HEK293T (cell line): ENCODE results near the gene QPCTL.

Source experiments
- CTCF ChIA-PET: fragments of 350-600 bp; formaldehyde crosslinking; extraction: SDS; loops from one replicate; lab custom pipeline; 2021; ENCODE audit warnings: antibody characterized with exemption, inconsistent platforms; lab: Yijun Ruan, JAX
- POLR2A ChIA-PET: fragments of 350-600 bp; formaldehyde crosslinking; extraction: SDS; loops from one replicate; lab custom pipeline; 2020; ENCODE audit warnings: antibody characterized with exemption, inconsistent platforms; lab: Yijun Ruan, JAX
- DNase-seq: peaks from one replicate; pipeline ENCODE4 v3.0.0; 2012; ENCODE audit warnings: mixed read lengths; ENCODE audit errors: extremely low spot score
- ARNT ChIP-seq: fragments of 450-650 bp; IDR thresholded peaks from 2 replicates; pipeline ENCODE4 v1.6.1; 2017; ENCODE audit warnings: mild to moderate bottlenecking
- BHLHE40 ChIP-seq: fragments of 450-650 bp; IDR thresholded peaks from 2 replicates; pipeline ENCODE4 v1.6.1; 2016; ENCODE audit warnings: mild to moderate bottlenecking, moderate library complexity, borderline replicate concordance
- CTBP1 ChIP-seq: fragments of 450-650 bp; IDR thresholded peaks from 2 replicates; pipeline ENCODE4 v1.6.1; 2016; ENCODE audit warnings: borderline replicate concordance
- ELF4 ChIP-seq: fragments of 450-650 bp; IDR thresholded peaks from 2 replicates; pipeline ENCODE4 v1.6.1; 2017; ENCODE audit warnings: antibody characterized with exemption
- FOXA1 ChIP-seq: fragments of 450-650 bp; IDR thresholded peaks from 2 replicates; pipeline ENCODE4 v1.6.1; 2016; ENCODE audit warnings: mild to moderate bottlenecking
- FOXK2 ChIP-seq: fragments of 450-650 bp; IDR thresholded peaks from 2 replicates; pipeline ENCODE4 v1.6.1; 2016; ENCODE audit warnings: mild to moderate bottlenecking
- FOXM1 ChIP-seq: fragments of 450-650 bp; IDR thresholded peaks from 2 replicates; pipeline ENCODE4 v1.6.1; 2017; ENCODE audit warnings: mild to moderate bottlenecking, borderline replicate concordance
- HDGF ChIP-seq: fragments of 450-650 bp; IDR thresholded peaks from 2 replicates; pipeline ENCODE4 v1.6.1; 2017; ENCODE audit warnings: antibody characterized with exemption, borderline replicate concordance
- L3MBTL2 ChIP-seq: fragments of 450-650 bp; conservative IDR thresholded peaks from 2 replicates; pipeline ENCODE4 v1.6.1; 2016; ENCODE audit warnings: mild to moderate bottlenecking
- LEF1 ChIP-seq: fragments of 450-650 bp; IDR thresholded peaks from 2 replicates; pipeline ENCODE4 v1.6.1; 2017; ENCODE audit warnings: mild to moderate bottlenecking, borderline replicate concordance
- NFRKB ChIP-seq: fragments of 450-650 bp; IDR thresholded peaks from 2 replicates; pipeline ENCODE4 v1.6.1; 2016; ENCODE audit warnings: mild to moderate bottlenecking, moderate library complexity
- PKNOX1 ChIP-seq: fragments of 450-650 bp; IDR thresholded peaks from 2 replicates; pipeline ENCODE4 v1.6.1; 2016
- SP1 ChIP-seq: fragments of 450-650 bp; IDR thresholded peaks from 2 replicates; pipeline ENCODE4 v1.6.1; 2017
- SUZ12 ChIP-seq: fragments of 450-650 bp; IDR thresholded peaks from 2 replicates; pipeline ENCODE4 v1.6.1; 2016; ENCODE audit warnings: mild to moderate bottlenecking
- TARDBP ChIP-seq: fragments of 450-650 bp; IDR thresholded peaks from 2 replicates; pipeline ENCODE4 v1.6.1; 2016
- ZNF384 ChIP-seq: fragments of 450-650 bp; IDR thresholded peaks from 2 replicates; pipeline ENCODE4 v1.6.1; 2016

QPCTL gene

DNA sequence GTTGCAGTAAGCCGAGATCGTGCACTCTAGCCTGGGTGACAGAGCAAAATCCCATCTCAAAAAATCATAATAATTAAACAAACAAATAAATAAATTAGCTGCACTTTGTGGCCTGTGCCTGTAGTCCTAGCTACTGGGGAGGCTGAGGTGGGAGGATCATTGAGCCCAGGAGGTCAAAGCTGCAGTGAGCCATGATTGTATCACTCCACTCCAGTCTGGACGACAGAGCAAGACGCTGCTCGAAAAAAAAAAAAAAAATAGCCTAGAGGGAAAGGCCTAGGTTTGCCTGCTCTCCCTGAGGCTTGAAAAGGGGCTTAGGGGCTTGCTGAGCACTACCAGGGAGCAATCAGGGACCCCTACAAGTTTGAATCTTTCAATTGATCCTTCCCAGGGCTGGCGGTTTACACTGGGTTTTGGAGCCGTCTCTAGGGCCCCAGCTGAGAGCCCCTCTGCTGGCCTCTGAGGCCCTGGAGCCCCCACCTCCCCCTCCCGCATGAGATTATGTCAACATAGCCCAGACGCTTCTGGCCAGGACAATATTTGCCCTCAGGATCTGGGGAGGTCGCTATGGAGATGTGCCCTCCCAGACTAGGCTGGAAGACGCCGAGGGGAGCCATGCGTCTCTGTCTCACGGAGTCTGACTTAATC is 34.8 kb upstream of the QPCTL start:
- CTCF ChIA-PET = interaction anchor here (0.6 kb wide), 1 partner anchor 122 kb away, joined by 3 read pairs; no protein-coding TSS in a partner anchor
- TF ChIP-seq FOXM1 = no peak
- TF ChIP-seq ZNF384 = peak; percentile 79
- DNase-seq = no peak
- POLR2A ChIA-PET = interaction anchor here (1.3 to 1.6 kb wide), 2 partner anchors 12 to 35 kb away, joined by 5 to 9 read pairs; partner anchors contain the start of gene QPCTL

GRCh38 chr19:45659096-45659729 is 33.3 kb upstream of the QPCTL start:
- ChIA-PET CTCF (no interaction called here), POLR2A (interaction anchor here (1.3 kb wide), 1 partner anchor 33 kb away, joined by 5 read pairs; the partner anchor contains the start of gene QPCTL)
- no peak for DNase-seq
- TF ChIP-seq TARDBP = no peak
- no peak for TF ChIP-seq ZNF384
- no peak for TF ChIP-seq FOXM1
- no peak for TF ChIP-seq FOXK2
- no peak for TF ChIP-seq BHLHE40

DNA sequence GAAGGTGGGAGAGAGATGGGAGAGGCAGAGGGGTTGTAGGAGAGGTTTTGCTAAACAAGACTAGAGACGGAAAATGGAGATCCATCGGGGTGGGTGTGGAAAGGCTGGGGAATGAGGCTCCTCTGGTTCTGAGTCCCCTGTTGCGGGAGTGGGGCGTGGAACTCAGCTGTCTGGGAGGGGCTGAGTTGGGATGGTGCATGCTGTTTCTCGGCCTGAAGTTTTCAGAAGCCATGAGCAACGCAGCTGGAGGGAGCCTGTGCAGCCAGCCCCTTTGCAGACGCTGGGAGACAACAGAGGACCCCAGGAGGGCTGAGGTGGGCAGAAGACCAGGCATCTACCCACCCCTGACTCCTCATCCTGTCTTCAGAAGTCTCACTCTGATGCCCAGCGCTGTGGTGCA is 31.8 kb upstream of the QPCTL start:
- CTCF ChIA-PET = interaction anchor here (0.6 kb wide), 1 partner anchor 45 kb away, joined by 3 read pairs; no protein-coding TSS in a partner anchor
- no peak for DNase-seq
- TF ChIP-seq CTBP1 (no peak), BHLHE40 (no peak), NFRKB (no peak), TARDBP (no peak), ELF4 (no peak), SP1 (no peak), FOXK2 (no peak), FOXM1 (no peak)
- POLR2A ChIA-PET = interaction anchor here (0.8 to 1.5 kb wide), 3 partner anchors 10 to 14 kb away, joined by 3 to 4 read pairs (median 3); no protein-coding TSS in a partner anchor

DNA sequence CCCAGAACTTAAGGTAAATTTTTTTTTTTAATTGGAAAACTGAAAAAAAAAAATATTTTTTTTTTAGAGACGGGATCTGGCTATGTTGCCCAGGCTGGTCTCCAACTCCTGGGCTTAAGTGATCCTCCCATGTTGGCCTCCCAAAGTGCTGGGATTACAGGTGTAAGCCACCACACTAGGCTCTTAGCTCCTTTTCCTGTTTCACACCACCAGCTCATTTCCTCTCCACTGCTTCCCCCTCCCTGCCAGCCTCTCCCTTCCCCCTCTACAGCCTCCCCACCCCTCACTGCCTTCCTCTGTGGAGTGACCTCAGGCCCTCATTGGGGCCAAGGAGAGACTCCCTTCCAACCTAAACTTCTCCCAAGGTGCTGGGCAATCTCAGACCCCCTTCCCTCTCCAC is 28.7 kb upstream of the QPCTL start:
- ChIA-PET CTCF (no interaction called here), POLR2A (no interaction called here)
- TF ChIP-seq BHLHE40 (no peak), ELF4 (no peak), FOXK2 (no peak), ARNT (no peak), ZNF384 (no peak), NFRKB (no peak), FOXM1 (no peak)
- no peak for DNase-seq

GRCh38 chr19:45664575-45664974 is 27.9 kb upstream of the QPCTL start:
- POLR2A ChIA-PET = no interaction called here

GRCh38 chr19:45667620-45668341 is 24.7 kb upstream of the QPCTL start, which contains the start of gene GIPR:
TSS of gene GIPR (plus strand) at chr19:45668221. CDS start at chr19:45669521, 1,300 bp downstream.
- ChIA-PET POLR2A (interaction anchor here (0.9 to 1.8 kb wide), 2 partner anchors 10 to 24 kb away, joined by 4 to 7 read pairs; partner anchors contain the start of genes QPCTL and SNRPD2), CTCF (no interaction called here)
- no peak for DNase-seq
- TF ChIP-seq PKNOX1 = peak; percentile 72
- TF ChIP-seq LEF1 = no peak

More at GRCh38 chr19:45664575-45664974, 27.9 kb upstream of the QPCTL start:
- TF ChIP-seq LEF1 = no peak
- no peak for TF ChIP-seq ARNT
- no peak for TF ChIP-seq PKNOX1
- TF ChIP-seq FOXA1 = no peak
- no peak for TF ChIP-seq BHLHE40
- TF ChIP-seq HDGF = no peak
- TF ChIP-seq ZNF384 = no peak
- CTCF ChIA-PET = no interaction called here
- no peak for DNase-seq

DNA sequence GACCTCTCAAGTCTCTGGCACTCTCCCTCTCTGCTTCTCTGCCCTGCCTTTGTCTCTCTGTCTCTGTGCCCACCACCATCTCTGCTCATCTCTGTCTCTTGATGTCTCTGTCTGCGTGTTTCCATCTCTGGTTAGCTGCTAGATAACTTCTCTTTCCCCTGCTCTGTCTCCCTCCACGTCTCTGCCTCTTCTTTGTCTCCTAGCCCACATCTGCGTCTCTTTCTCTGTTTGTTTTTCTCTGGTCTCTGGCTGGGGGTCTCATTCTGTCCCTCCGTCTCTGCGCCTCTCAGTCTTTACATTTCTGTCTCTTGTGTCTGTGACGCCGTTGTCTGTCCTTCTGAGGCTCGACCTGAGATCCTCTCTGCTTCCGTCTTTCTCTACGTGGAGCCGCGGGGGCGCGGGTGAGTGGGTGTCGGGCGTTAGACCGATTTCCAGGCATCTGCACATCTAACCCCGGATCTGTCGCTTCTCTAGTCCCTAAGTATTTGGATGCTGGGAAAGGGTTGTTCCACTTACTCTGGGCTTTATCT is 24.1 kb upstream of the QPCTL start:
- POLR2A ChIA-PET = interaction anchor here (0.8 to 2.8 kb wide), 5 partner anchors 9 to 124 kb away, joined by 3 to 9 read pairs (median 4); partner anchors contain the start of genes QPCTL and SNRPD2
- CTCF ChIA-PET = interaction anchor here (1.0 kb wide), 1 partner anchor 102 kb away, joined by 3 read pairs; no protein-coding TSS in a partner anchor
- no peak for DNase-seq
- TF ChIP-seq L3MBTL2 = no peak
- TF ChIP-seq PKNOX1 = no peak
- no peak for TF ChIP-seq TARDBP
- TF ChIP-seq ELF4 = no peak
- no peak for TF ChIP-seq FOXK2
- TF ChIP-seq BHLHE40 = no peak
- TF ChIP-seq FOXA1 = no peak
- TF ChIP-seq ARNT = no peak
- TF ChIP-seq NFRKB = no peak
- TF ChIP-seq HDGF = no peak
- TF ChIP-seq SUZ12 = no peak
- TF ChIP-seq FOXM1 = no peak
- TF ChIP-seq ZNF384 = no peak
- no peak for TF ChIP-seq LEF1
- TF ChIP-seq CTBP1 = no peak
- no peak for TF ChIP-seq SP1
